GM13976 (cell line): ENCODE data around the gene FBXL15.
"Not testable (repeated sequence)": the region's sequence is repeated elsewhere in the genome, so short reads cannot be mapped to it uniquely, and the experiment has no call there.

ENCODE experiments used
- DNase-seq: peaks from one replicate; pipeline ENCODE4 v3.0.0; 2012; ENCODE audit warnings: low spot score
- CTCF ChIP-seq: IDR thresholded peaks from 2 replicates; pipeline ENCODE4 v1.5.1; 2012; ENCODE audit warnings: borderline replicate concordance, mild to moderate bottlenecking; ENCODE audit not compliant: insufficient read depth; ENCODE audit errors: extremely low read depth, missing control alignments, control extremely low read depth
- in situ Hi-C: fragments of 300-500 bp; cut with MboI; formaldehyde crosslinking; loops from one replicate; pipeline ENCODE4 v1.12.0; 2022; ENCODE audit warnings: low sequenced_read_pairs, mixed read lengths, inconsistent platforms; ENCODE audit not compliant: unreplicated experiment

The FBXL15 gene

GRCh38 chr10:102451105-102451969 lies 30.7 kb downstream of the FBXL15 start, which contains the start of gene C10orf95:
Gene C10orf95 (minus strand): TSS chr10:102451543. CDS start chr10:102451093, 450 bp downstream.
- no peak for TF ChIP-seq CTCF
- DNase-seq, result no peak
- in situ Hi-C loops, result no loop called here

- DNase-seq, result no peak
- in situ Hi-C loops, result no loop called here
- TF ChIP-seq CTCF, result no peak
Observed at GRCh38 chr10:102452672-102453340, 32.2 kb downstream of the FBXL15 start.

GRCh38 chr10:102453502-102453901 lies 32.9 kb downstream of the FBXL15 start:
- in situ Hi-C loops, result no loop called here
- DNase-seq, result no peak
- no peak for TF ChIP-seq CTCF

GRCh38 chr10:102454662-102455487 lies 34.2 kb downstream of the FBXL15 start:
- in situ Hi-C loops, result not testable (repeated sequence)

GRCh38 chr10:102455893-102456471 lies 35.3 kb downstream of the FBXL15 start:
- no peak for DNase-seq
- TF ChIP-seq CTCF, result no peak
- in situ Hi-C loops, result no loop called here

More at GRCh38 chr10:102454662-102455487, 34.2 kb downstream of the FBXL15 start:
- DNase-seq, result not testable (repeated sequence)

GRCh38 chr10:102457591-102458150 lies 37.0 kb downstream of the FBXL15 start:
- in situ Hi-C loops, result no loop called here
- TF ChIP-seq CTCF, result no peak
- DNase-seq, result no peak
